HEK293 (cell line): ENCODE results near the gene FXYD3.

ENCODE experiments used
- CTCF ChIA-PET: fragments of 350-600 bp; formaldehyde crosslinking; extraction: SDS; loops from one replicate; lab custom pipeline; 2021; ENCODE audit warnings: antibody characterized with exemption; lab: Yijun Ruan, JAX
- POLR2A ChIA-PET: fragments of 300-600 bp; formaldehyde crosslinking; extraction: SDS; loops from one replicate; lab custom pipeline; 2020; ENCODE audit warnings: antibody characterized with exemption, inconsistent platforms; lab: Yijun Ruan, JAX
- H3K27ac ChIP-seq: fragments of 200-500 bp; sonication (Bioruptor generic); 2 replicates; pipeline ENCODE4 v1.5.1; 2014; ENCODE audit warnings: low read depth, low read length, control low read depth, inconsistent platforms; ENCODE audit errors: extremely low read depth
- H3K36me3 ChIP-seq, 2 experiments: fragments of 200-500 bp in 1 of 2; sonication (Bioruptor generic) in 1 of 2; 1 replicate in 1 of 2; 2 replicates in 1 of 2; pipeline ENCODE4 v1.5.1; 2014 to 2017; ENCODE audit warnings: inconsistent platforms in 2 of 2, low read length in 2 of 2; ENCODE audit not compliant: control insufficient read depth in 2 of 2, insufficient read depth in 1 of 2
- H3K4me1 ChIP-seq: fragments of 200-500 bp; sonication (Bioruptor generic); 2 replicates; pipeline ENCODE4 v1.5.1; 2014; ENCODE audit warnings: mild to moderate bottlenecking, low read length, inconsistent platforms; ENCODE audit not compliant: control insufficient read depth, insufficient read depth
- H3K4me3 ChIP-seq: 2 replicates; pipeline ENCODE4 v1.5.1; 2011; ENCODE audit warnings: low read depth, mild to moderate bottlenecking, control low read depth, low read length, moderate library complexity
- H3K9me3 ChIP-seq: fragments of 200-500 bp; sonication (Bioruptor generic); 2 replicates; pipeline ENCODE4 v1.5.1; 2014; ENCODE audit warnings: low read depth, low read length, inconsistent platforms; ENCODE audit not compliant: control insufficient read depth, insufficient read depth
- ATF2 ChIP-seq: fragments of 450-650 bp; formaldehyde crosslinking; IDR thresholded peaks from 2 replicates; pipeline ENCODE4 v1.5.1; 2016; ENCODE audit warnings: missing biosample characterization, missing genetic modification characterization, low read depth
- GFI1B ChIP-seq: fragments of 450-650 bp; formaldehyde crosslinking; IDR thresholded peaks from 2 replicates; pipeline ENCODE4 v1.5.1; 2016; ENCODE audit warnings: missing biosample characterization, missing genetic modification characterization
- GLIS1 ChIP-seq: fragments of 450-650 bp; formaldehyde crosslinking; IDR thresholded peaks from 2 replicates; pipeline ENCODE4 v1.5.1; 2016; ENCODE audit warnings: missing biosample characterization, missing genetic modification characterization
- KLF7 ChIP-seq: fragments of 450-650 bp; formaldehyde crosslinking; IDR thresholded peaks from 2 replicates; pipeline ENCODE4 v1.5.1; 2016; ENCODE audit warnings: missing biosample characterization, missing genetic modification characterization, borderline replicate concordance
- MEIS1 ChIP-seq: sonication (generic); formaldehyde crosslinking; IDR thresholded peaks from 2 replicates; pipeline ENCODE4 v1.8.1; 2022; ENCODE audit warnings: missing genetic modification reagents, mild to moderate bottlenecking, borderline replicate concordance
- PRDM1 ChIP-seq: fragments of 450-650 bp; formaldehyde crosslinking; IDR thresholded peaks from 2 replicates; pipeline ENCODE4; 2016; ENCODE audit warnings: missing biosample characterization, missing genetic modification characterization
- REPIN1 ChIP-seq: fragments of 450-650 bp; formaldehyde crosslinking; IDR thresholded peaks from 2 replicates; pipeline ENCODE4 v1.5.1; 2017; ENCODE audit warnings: missing biosample characterization, missing genetic modification characterization, low read depth
- YY1 ChIP-seq: fragments of 450-650 bp; formaldehyde crosslinking; IDR thresholded peaks from 2 replicates; pipeline ENCODE4 v1.5.1; 2018; ENCODE audit warnings: missing biosample characterization, missing genetic modification characterization
- ZBTB6 ChIP-seq: fragments of 450-650 bp; formaldehyde crosslinking; IDR thresholded peaks from 2 replicates; pipeline ENCODE4 v1.5.1; 2017; ENCODE audit warnings: missing biosample characterization, missing genetic modification characterization
- ZNF146 ChIP-seq: fragments of 450-650 bp; formaldehyde crosslinking; IDR thresholded peaks from 2 replicates; pipeline ENCODE4 v1.5.1; 2016; ENCODE audit warnings: missing biosample characterization, missing genetic modification characterization
- ZNF335 ChIP-seq: fragments of 450-650 bp; formaldehyde crosslinking; conservative IDR thresholded peaks from 2 replicates; pipeline ENCODE4 v1.5.1; 2016; ENCODE audit warnings: missing biosample characterization, missing genetic modification characterization
- ZNF544 ChIP-seq: fragments of 450-650 bp; formaldehyde crosslinking; IDR thresholded peaks from 2 replicates; pipeline ENCODE4 v1.5.0; 2017; ENCODE audit warnings: missing biosample characterization, missing genetic modification characterization
- ZNF670 ChIP-seq: fragments of 450-650 bp; formaldehyde crosslinking; IDR thresholded peaks from 2 replicates; pipeline ENCODE4 v1.5.1; 2016; ENCODE audit warnings: missing biosample characterization, missing genetic modification characterization, low read depth
- ZNF830 ChIP-seq: fragments of 450-650 bp; IDR thresholded peaks from 2 replicates; pipeline ENCODE4 v1.5.0; 2018; ENCODE audit warnings: missing biosample characterization, missing genetic modification characterization, low read depth, mild to moderate bottlenecking, moderate library complexity
- TF ChIP-seq, protein P1 (sequence below): fragments of 450-650 bp; formaldehyde crosslinking; IDR thresholded peaks from 2 replicates; pipeline ENCODE4 v1.5.1; 2016; ENCODE audit warnings: missing biosample characterization, missing genetic modification characterization
- TF ChIP-seq, protein P2 (sequence below): fragments of 450-650 bp; formaldehyde crosslinking; IDR thresholded peaks from 2 replicates; pipeline ENCODE4 v1.5.1; 2016; ENCODE audit warnings: missing biosample characterization, missing genetic modification characterization, borderline replicate concordance
- TF ChIP-seq, protein P3 (sequence below): fragments of 450-650 bp; formaldehyde crosslinking; IDR thresholded peaks from 2 replicates; pipeline ENCODE4 v1.5.1; 2017; ENCODE audit warnings: missing biosample characterization, missing genetic modification characterization

The FXYD3 gene

GRCh38 chr19:35070471-35070870 lies 45.2 kb upstream of the FXYD3 start:
- ChIA-PET CTCF (interaction anchor here (0.6 to 4.0 kb wide), 15 partner anchors 10 to 241 kb away, joined by 3 to 31 read pairs (median 7); no protein-coding TSS in a partner anchor), POLR2A (no interaction called here)
- Histone ChIP-seq H3K4me1 (peaks cover 10% of the 10 kb centered on the region), H3K9me3 (peaks cover 7% of the 10 kb centered on the region), H3K27ac (no peak overlapping the region), H3K36me3 (no peaks in the 10 kb centered on the region), H3K4me3 (no peak overlapping the region)
- TF ChIP-seq ZNF544 (tag by site-specific recombination): 0 out of 2 replicates have a peak, but pooled peaks have one; percentile 13
- no peak for TF ChIP-seq ATF2
- no peak for TF ChIP-seq GLIS1 (tag by site-specific recombination)
- TF ChIP-seq, protein P1, sequence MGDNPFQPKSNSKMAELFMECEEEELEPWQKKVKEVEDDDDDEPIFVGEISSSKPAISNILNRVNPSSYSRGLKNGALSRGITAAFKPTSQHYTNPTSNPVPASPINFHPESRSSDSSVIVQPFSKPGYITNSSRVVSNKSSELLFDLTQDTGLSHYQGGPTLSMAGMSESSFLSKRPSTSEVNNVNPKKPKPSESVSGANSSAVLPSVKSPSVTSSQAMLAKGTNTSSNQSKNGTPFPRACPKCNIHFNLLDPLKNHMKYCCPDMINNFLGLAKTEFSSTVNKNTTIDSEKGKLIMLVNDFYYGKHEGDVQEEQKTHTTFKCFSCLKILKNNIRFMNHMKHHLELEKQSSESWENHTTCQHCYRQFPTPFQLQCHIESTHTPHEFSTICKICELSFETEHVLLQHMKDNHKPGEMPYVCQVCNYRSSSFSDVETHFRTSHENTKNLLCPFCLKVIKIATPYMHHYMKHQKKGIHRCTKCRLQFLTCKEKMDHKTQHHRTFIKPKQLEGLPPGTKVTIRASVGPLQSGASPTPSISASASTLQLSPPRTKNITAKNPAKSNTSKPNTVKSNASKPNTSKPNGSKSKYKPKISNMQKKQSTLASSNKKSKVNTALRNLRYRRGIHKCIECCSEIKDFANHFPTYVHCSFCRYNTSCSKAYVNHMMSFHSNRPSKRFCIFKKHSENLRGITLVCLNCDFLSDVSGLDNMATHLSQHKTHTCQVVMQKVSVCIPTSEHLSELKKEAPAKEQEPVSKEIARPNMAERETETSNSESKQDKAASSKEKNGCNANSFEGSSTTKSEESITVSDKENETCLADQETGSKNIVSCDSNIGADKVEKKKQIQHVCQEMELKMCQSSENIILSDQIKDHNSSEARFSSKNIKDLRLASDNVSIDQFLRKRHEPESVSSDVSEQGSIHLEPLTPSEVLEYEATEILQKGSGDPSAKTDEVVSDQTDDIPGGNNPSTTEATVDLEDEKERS: 0 out of 2 replicates have a peak, but pooled peaks have one; percentile 86
- TF ChIP-seq YY1 (tag by site-specific recombination): peak; percentile 74

DNA sequence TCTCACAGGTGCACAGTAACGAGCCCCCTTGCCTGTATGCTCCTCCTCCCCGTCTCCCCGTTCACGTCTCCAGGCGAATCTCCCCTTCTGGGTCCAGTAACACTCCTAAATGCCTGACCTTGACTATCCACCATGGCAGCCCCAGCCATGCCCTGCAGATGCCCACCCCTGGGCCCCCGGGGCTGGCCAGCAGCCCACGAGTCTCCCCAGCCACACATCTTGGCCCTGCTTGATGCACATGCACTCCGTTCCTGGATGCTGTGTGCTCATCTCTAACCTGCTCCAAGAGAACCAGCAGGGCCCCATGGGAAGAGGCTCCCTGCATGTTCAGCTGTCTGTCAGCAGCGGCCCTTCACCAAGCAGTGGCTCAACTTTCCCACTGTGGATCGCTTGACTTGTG lies 42.1 kb upstream of the FXYD3 start:
- ChIA-PET POLR2A (no interaction called here), CTCF (interaction anchor here (1.2 to 1.3 kb wide), 2 partner anchors 18 to 29 kb away, joined by 4 to 6 read pairs; no protein-coding TSS in a partner anchor)
- H3K4me1 ChIP-seq: peaks cover 3% of the 10 kb centered on the region
- no peak overlapping the region for H3K4me3 ChIP-seq
- no peak overlapping the region for H3K27ac ChIP-seq
- H3K9me3 ChIP-seq: peaks cover 7% of the 10 kb centered on the region
- H3K36me3 ChIP-seq: no peaks in the 10 kb centered on the region
- TF ChIP-seq ZNF146 (tag by site-specific recombination) (no peak), ATF2 (no peak), ZNF670 (no peak), ZBTB6 (tag by site-specific recombination) (no peak), ZNF335 (no peak), GFI1B (no peak), ZNF830 (tag by site-specific recombination) (no peak), KLF7 (no peak), MEIS1 (CRISPR knock-in tag) (no peak), PRDM1 (tag by site-specific recombination) (no peak), REPIN1 (tag by site-specific recombination) (no peak)
- TF ChIP-seq, protein P2, sequence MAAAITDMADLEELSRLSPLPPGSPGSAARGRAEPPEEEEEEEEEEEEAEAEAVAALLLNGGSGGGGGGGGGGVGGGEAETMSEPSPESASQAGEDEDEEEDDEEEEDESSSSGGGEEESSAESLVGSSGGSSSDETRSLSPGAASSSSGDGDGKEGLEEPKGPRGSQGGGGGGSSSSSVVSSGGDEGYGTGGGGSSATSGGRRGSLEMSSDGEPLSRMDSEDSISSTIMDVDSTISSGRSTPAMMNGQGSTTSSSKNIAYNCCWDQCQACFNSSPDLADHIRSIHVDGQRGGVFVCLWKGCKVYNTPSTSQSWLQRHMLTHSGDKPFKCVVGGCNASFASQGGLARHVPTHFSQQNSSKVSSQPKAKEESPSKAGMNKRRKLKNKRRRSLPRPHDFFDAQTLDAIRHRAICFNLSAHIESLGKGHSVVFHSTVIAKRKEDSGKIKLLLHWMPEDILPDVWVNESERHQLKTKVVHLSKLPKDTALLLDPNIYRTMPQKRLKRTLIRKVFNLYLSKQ (tag by site-specific recombination): no peak
- TF ChIP-seq, protein P3, sequence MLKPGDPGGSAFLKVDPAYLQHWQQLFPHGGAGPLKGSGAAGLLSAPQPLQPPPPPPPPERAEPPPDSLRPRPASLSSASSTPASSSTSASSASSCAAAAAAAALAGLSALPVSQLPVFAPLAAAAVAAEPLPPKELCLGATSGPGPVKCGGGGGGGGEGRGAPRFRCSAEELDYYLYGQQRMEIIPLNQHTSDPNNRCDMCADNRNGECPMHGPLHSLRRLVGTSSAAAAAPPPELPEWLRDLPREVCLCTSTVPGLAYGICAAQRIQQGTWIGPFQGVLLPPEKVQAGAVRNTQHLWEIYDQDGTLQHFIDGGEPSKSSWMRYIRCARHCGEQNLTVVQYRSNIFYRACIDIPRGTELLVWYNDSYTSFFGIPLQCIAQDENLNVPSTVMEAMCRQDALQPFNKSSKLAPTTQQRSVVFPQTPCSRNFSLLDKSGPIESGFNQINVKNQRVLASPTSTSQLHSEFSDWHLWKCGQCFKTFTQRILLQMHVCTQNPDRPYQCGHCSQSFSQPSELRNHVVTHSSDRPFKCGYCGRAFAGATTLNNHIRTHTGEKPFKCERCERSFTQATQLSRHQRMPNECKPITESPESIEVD (tag by site-specific recombination): no peak
